Kidney glomerular epithelial cell (primary cell): Measurements from ENCODE around the gene CHI3L2.

Experiments
- DNase-seq: peaks from one replicate; lab custom pipeline; 2025; lab: John Stamatoyannopoulos, UW

The CHI3L2 gene

GRCh38 chr1:111227434-111227833, at the start of gene CHI3L2:
TSS of gene CHI3L2 (plus strand) at chr1:111227713. CDS start at chr1:111227730, 17 bp downstream.
- DNase-seq = no peak

GRCh38 chr1:111179968-111180533, 47.5 kb upstream of the CHI3L2 start:
- DNase-seq = no peak

- DNase-seq = no peak
Measured at GRCh38 chr1:111182052-111182451, 45.5 kb upstream of the CHI3L2 start.

- no peak for DNase-seq
Measured at GRCh38 chr1:111183308-111184069, 44.0 kb upstream of the CHI3L2 start.

- DNase-seq = no peak
Measured at GRCh38 chr1:111184663-111185062, 42.9 kb upstream of the CHI3L2 start.

- no peak for DNase-seq
Measured at GRCh38 chr1:111190931-111191451, 36.5 kb upstream of the CHI3L2 start.

GRCh38 chr1:111191496-111191895, 36.0 kb upstream of the CHI3L2 start:
- DNase-seq = no peak

GRCh38 chr1:111192074-111192473, 35.4 kb upstream of the CHI3L2 start:
- no peak for DNase-seq

GRCh38 chr1:111192658-111193519, 34.6 kb upstream of the CHI3L2 start:
- no peak for DNase-seq

- DNase-seq = no peak
Measured at GRCh38 chr1:111193712-111194480, 33.6 kb upstream of the CHI3L2 start.

- DNase-seq = no peak
Measured at GRCh38 chr1:111195002-111195684, 32.4 kb upstream of the CHI3L2 start.

GRCh38 chr1:111196213-111196612, 31.3 kb upstream of the CHI3L2 start:
- no peak for DNase-seq

- no peak for DNase-seq
Measured at GRCh38 chr1:111197598-111198284, 29.8 kb upstream of the CHI3L2 start.

- no peak for DNase-seq
Measured at GRCh38 chr1:111198836-111199235, 28.7 kb upstream of the CHI3L2 start.

- DNase-seq = no peak
Measured at GRCh38 chr1:111199329-111199728, 28.2 kb upstream of the CHI3L2 start.

GRCh38 chr1:111199881-111200801, 27.4 kb upstream of the CHI3L2 start, which contains the start of gene DENND2D:
TSS of gene DENND2D (minus strand) at chr1:111200646. CDS start at chr1:111200459, 187 bp downstream.
- no peak for DNase-seq

GRCh38 chr1:111200802-111201161, 26.7 kb upstream of the CHI3L2 start:
- DNase-seq = no peak

- DNase-seq = no peak
Measured at GRCh38 chr1:111201275-111202090, 26.0 kb upstream of the CHI3L2 start.

GRCh38 chr1:111202366-111202706, 25.2 kb upstream of the CHI3L2 start:
- DNase-seq = no peak
